T-helper 2 cell treated with Interferon-gamma antibody and Interleukin-4, amounts not matched to agents 5 μg/mL and 100 μg/mL, for 36 hours (primary cell): ENCODE measurements around the gene NDUFS3.
"Not testable (repeated sequence)": the region's sequence is repeated elsewhere in the genome, so short reads cannot be mapped to it uniquely, and the experiment has no call there.

Experiments used
- DNase-seq: peaks from one replicate; pipeline ENCODE4 v3.0.0; 2021; ENCODE audit warnings: low spot score
- H3K27ac Mint-ChIP-seq: one replicate; pipeline ENCODE4 v1.8.0; 2021; ENCODE audit warnings: mild to moderate bottlenecking, mixed read lengths
- H3K27me3 Mint-ChIP-seq: one replicate; pipeline ENCODE4 v1.8.0; 2021; ENCODE audit warnings: low read depth, mixed read lengths
- H3K36me3 Mint-ChIP-seq: one replicate; pipeline ENCODE4 v1.8.0; 2021; ENCODE audit warnings: low read depth, mixed read lengths
- H3K4me1 Mint-ChIP-seq: one replicate; pipeline ENCODE4 v1.8.0; 2021; ENCODE audit warnings: low read depth, mixed read lengths
- H3K4me3 Mint-ChIP-seq: one replicate; pipeline ENCODE4 v1.8.0; 2022; ENCODE audit warnings: mild to moderate bottlenecking, moderate library complexity, mixed read lengths
- H3K9me3 Mint-ChIP-seq: one replicate; pipeline ENCODE4 v1.8.0; 2021; ENCODE audit warnings: mixed read lengths

The NDUFS3 gene

GRCh38 chr11:47578524-47579494 lies at the start of gene NDUFS3, which contains the start of gene KBTBD4:
NDUFS3 (plus strand) TSS chr11:47579074; CDS start chr11:47579092, 18 bp downstream.
KBTBD4 (minus strand) TSS chr11:47578970; CDS start chr11:47578951, 19 bp downstream.
- Mint-ChIP-seq H3K36me3 (peaks cover 49% of the 10 kb centered on the region), H3K9me3 (no peaks in the 10 kb centered on the region), H3K4me3 (peak within 1 kb of the TSS; percentile 100), H3K27ac (peak within 1 kb of the TSS; percentile 99), H3K27me3 (no peaks in the 10 kb centered on the region), H3K4me1 (peaks cover 24% of the 10 kb centered on the region)
- peak; percentile 88 for DNase-seq

DNA sequence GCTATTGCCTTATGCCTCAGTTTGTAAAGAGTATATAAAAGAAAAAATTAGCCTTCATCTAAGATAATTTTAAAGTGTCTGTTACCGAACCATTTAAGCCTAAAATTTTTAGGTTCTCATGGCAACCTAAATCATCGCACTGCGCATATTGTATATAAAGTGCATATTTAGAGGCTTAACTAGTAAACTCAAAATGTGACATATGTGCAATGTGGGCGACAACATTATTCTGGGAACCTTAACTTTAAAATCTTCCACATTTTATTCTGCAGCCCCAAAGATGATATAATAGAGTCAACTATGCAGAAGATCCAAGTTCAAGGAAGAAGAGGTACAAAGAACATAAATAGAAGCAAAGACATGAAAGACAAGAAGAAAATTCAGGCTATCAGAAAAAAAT lies 48.9 kb upstream of the NDUFS3 start:
- no peaks in the 10 kb centered on the region for H3K9me3 Mint-ChIP-seq

GRCh38 chr11:47530721-47531120 lies 48.2 kb upstream of the NDUFS3 start:
- H3K36me3 Mint-ChIP-seq, H3K4me3 Mint-ChIP-seq, DNase-seq, H3K27me3 Mint-ChIP-seq, H3K27ac Mint-ChIP-seq, H3K9me3 Mint-ChIP-seq: not testable (repeated sequence)
- H3K4me1 Mint-ChIP-seq: peaks cover 17% of the 10 kb centered on the region

More for the DNA sequence above, 48.9 kb upstream of the NDUFS3 start:
- H3K4me3 Mint-ChIP-seq: no peak overlapping the region
- H3K36me3 Mint-ChIP-seq: peaks cover 1% of the 10 kb centered on the region
- no peak overlapping the region for H3K27ac Mint-ChIP-seq
- H3K4me1 Mint-ChIP-seq: peaks cover 23% of the 10 kb centered on the region
- DNase-seq: no peak
- no peaks in the 10 kb centered on the region for H3K27me3 Mint-ChIP-seq

DNA sequence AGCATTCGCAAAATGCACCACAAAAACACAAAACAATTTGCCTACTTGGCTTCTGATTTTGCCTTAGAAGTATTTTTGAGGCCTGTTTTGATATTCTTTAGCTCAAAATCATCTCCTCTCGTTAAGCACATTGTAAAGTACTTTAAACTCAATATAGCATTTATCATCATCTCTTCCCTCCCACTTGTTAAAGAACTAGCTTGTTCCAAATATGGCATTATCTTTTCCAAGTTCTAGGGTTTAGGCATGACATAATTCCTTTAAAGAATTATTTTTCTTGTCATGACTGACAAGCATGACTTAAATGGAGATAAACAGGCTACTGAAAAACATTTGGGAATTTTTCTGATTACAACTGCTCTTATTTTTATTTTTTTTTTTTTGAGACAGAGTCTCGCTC lies 47.2 kb upstream of the NDUFS3 start:
- no peaks in the 10 kb centered on the region for H3K27me3 Mint-ChIP-seq
- no peak overlapping the region for H3K4me3 Mint-ChIP-seq
- H3K27ac Mint-ChIP-seq: no peak overlapping the region
- peaks cover 9% of the 10 kb centered on the region for H3K4me1 Mint-ChIP-seq
- H3K9me3 Mint-ChIP-seq: no peaks in the 10 kb centered on the region
- peaks cover 5% of the 10 kb centered on the region for H3K36me3 Mint-ChIP-seq
- DNase-seq: no peak

- Mint-ChIP-seq H3K4me3 (no peak overlapping the region), H3K36me3 (peaks cover 7% of the 10 kb centered on the region), H3K27ac (no peak overlapping the region), H3K9me3 (no peaks in the 10 kb centered on the region), H3K27me3 (no peaks in the 10 kb centered on the region), H3K4me1 (peaks cover 9% of the 10 kb centered on the region)
- no peak for DNase-seq
These were observed 46.2 kb upstream of the NDUFS3 start for GRCh38 chr11:47532597-47533213.

DNA sequence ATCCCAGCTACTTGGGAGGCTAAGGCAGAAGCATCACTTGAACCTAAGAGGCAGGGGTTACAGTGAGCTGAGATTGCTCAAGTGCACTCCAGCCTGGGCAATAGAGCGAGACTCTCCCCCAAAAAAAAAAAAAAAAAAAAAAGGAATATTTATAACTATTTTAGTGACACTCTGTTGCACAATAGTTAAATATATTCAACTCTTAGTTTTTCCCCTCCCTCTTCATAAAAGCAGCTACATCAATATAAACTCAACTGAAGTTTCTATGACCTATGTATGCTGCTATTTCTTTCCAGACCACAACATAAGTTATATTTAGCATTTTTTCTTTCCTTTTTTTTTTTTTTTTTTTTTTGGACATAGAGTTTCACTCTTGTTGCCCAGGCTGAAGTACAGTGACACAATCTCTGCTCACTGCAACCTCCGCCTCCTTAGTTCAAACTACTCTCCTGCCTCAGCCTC lies 45.2 kb upstream of the NDUFS3 start:
- H3K4me3 Mint-ChIP-seq: no peak overlapping the region
- no peaks in the 10 kb centered on the region for H3K27me3 Mint-ChIP-seq
- no peaks in the 10 kb centered on the region for H3K9me3 Mint-ChIP-seq
- H3K27ac Mint-ChIP-seq: no peak overlapping the region
- peaks cover 7% of the 10 kb centered on the region for H3K4me1 Mint-ChIP-seq
- peaks cover 9% of the 10 kb centered on the region for H3K36me3 Mint-ChIP-seq
- no peak for DNase-seq

DNA sequence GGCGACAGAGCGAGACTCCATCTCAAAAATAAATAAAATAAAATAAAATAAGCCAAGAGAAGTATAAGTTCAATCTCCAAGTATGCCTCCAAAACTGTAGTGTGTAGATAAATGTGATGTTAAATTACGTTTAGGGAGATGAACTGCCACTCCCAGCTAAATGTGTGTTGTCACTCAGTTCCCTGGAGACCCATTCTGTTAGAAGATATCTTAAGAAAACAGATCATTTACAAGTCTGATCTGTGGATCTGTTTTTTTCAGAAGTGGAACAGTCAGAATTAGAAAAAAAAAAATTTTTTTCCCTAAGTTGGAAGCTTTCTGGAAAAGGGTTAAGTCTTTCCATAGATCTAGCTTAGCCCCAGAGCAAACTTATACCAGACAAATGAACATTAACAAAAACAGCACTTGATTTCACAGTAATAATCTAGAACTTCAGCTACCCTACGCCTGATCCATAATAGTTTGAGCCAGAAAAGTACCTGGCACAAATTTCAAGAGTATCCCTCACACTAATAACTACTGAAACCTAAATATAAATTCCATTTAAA lies 44.1 kb upstream of the NDUFS3 start:
- H3K36me3 Mint-ChIP-seq: peaks cover 12% of the 10 kb centered on the region
- H3K4me3 Mint-ChIP-seq: no peak overlapping the region
- H3K9me3 Mint-ChIP-seq: no peaks in the 10 kb centered on the region
- H3K27ac Mint-ChIP-seq: no peak overlapping the region
- no peak for DNase-seq
- H3K4me1 Mint-ChIP-seq: peaks cover 9% of the 10 kb centered on the region
- H3K27me3 Mint-ChIP-seq: no peaks in the 10 kb centered on the region

GRCh38 chr11:47536915-47537314 lies 42.0 kb upstream of the NDUFS3 start:
- Mint-ChIP-seq H3K9me3 (no peaks in the 10 kb centered on the region), H3K4me1 (peaks cover 23% of the 10 kb centered on the region), H3K4me3 (no peak overlapping the region), H3K36me3 (peaks cover 25% of the 10 kb centered on the region), H3K27ac (no peak overlapping the region), H3K27me3 (no peaks in the 10 kb centered on the region)
- DNase-seq: no peak

GRCh38 chr11:47538741-47539565 lies 39.9 kb upstream of the NDUFS3 start:
- DNase-seq: no peak
- Mint-ChIP-seq H3K4me1 (peaks cover 24% of the 10 kb centered on the region), H3K9me3 (no peaks in the 10 kb centered on the region), H3K27me3 (no peaks in the 10 kb centered on the region), H3K27ac (no peak overlapping the region), H3K36me3 (peaks cover 25% of the 10 kb centered on the region), H3K4me3 (no peak overlapping the region)

GRCh38 chr11:47539681-47540039 lies 39.2 kb upstream of the NDUFS3 start:
- Mint-ChIP-seq H3K4me3 (no peak overlapping the region), H3K27me3 (no peaks in the 10 kb centered on the region), H3K4me1 (peaks cover 28% of the 10 kb centered on the region), H3K9me3 (no peaks in the 10 kb centered on the region), H3K27ac (no peak overlapping the region), H3K36me3 (peaks cover 29% of the 10 kb centered on the region)
- no peak for DNase-seq

- H3K27me3 Mint-ChIP-seq: no peaks in the 10 kb centered on the region
- H3K4me1 Mint-ChIP-seq: peaks cover 28% of the 10 kb centered on the region
- no peaks in the 10 kb centered on the region for H3K9me3 Mint-ChIP-seq
- H3K36me3 Mint-ChIP-seq: peaks cover 26% of the 10 kb centered on the region
- H3K4me3 Mint-ChIP-seq: peak overlapping the region; percentile 8
- H3K27ac Mint-ChIP-seq: peak overlapping the region; percentile 41
- DNase-seq: no peak
These were observed 37.8 kb upstream of the NDUFS3 start for GRCh38 chr11:47541070-47541469.

DNA sequence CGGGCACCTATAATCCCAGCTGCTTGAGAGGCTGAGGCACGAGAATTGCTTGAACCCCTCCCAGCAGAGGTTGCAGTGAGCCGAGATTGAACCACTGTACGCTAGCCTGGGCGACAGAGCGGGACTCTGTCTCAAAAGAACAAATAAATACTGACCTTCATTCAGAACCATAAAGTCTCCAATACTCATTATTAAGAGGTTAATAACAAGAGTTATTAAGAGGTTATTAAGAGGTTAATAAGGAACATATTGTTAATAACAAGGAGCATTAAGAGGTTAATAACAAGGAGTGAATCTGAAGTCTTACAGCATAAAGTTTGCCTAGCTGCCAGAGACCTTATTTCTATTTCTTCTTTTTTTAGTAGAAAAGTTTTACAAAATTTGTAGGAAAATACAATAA lies 33.6 kb upstream of the NDUFS3 start:
- Mint-ChIP-seq H3K9me3 (no peaks in the 10 kb centered on the region), H3K4me1 (peaks cover 32% of the 10 kb centered on the region), H3K36me3 (peaks cover 25% of the 10 kb centered on the region), H3K27ac (no peak overlapping the region), H3K27me3 (no peaks in the 10 kb centered on the region), H3K4me3 (no peak overlapping the region)
- no peak for DNase-seq

DNA sequence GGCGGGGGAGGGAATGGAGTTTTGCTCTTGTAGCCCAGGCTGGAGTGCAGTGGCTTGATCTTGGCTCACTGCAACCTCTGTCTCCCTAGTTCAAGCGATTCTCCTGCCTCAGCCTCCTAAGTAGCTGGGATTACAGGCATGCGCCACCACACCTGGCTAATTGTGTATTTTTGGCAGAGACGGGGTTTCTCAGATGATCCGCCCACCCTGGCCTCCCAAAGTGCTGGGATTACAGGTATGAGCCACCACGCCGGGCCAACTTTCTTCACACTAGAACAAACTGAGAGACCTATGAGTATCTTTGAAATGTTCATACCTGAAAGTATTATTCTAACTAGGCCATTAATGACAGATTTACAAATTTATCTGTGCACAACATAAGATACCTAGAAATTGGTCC lies 32.6 kb upstream of the NDUFS3 start:
- peaks cover 31% of the 10 kb centered on the region for H3K4me1 Mint-ChIP-seq
- not testable (repeated sequence) for H3K9me3 Mint-ChIP-seq, DNase-seq, H3K27me3 Mint-ChIP-seq, H3K27ac Mint-ChIP-seq, H3K4me3 Mint-ChIP-seq
- H3K36me3 Mint-ChIP-seq: peaks cover 27% of the 10 kb centered on the region
